ENCODE measurements around the gene SEC24D. TPM values are rescaled to one million over a fixed set of nuclear protein-coding genes. Genes with fewer than 3 reads are reported as not detected.

The SEC24D gene
- total RNA-seq, 3 donors from 2014 or later: 24.5 to 63.6 (median 50.8) TPM

DNA sequence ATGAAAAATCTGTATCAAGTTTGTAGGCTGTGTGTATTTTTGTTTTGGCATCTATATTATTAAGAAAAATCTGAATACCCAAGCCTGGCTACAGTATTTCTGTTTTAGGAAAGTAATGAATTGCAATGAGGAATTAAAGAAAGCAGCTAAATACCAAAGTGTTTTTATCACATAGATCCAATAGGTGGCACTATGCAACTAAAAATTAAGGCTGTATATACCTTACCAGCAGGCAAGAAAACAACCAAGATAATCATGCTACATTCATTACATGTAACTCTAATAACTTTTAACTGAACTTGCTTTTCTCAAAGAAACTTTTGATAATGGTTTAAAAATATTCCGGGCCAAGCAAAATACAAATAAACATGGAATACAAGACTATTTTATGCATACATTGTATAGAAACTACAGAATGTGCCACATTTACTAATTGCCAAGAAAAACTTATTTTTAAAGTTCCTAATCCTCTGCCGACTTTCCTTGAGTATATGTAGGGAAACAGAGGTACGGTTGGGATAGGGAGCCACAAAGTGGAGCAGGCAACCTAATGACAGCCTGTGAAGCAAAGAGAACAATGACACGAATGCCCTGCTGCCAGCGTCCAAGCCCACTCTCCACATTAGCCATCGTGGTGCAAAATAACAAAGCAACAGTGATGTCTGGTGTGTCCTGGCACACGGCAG is 63.7 kb downstream of the SEC24D start:
- no peak for DNase-seq (ENCODE audit: low spot score in 2 of 2)
- H3K27me3 ChIP-seq: no peaks in the 10 kb centered on the region
- H3K36me3 ChIP-seq: no peaks in the 10 kb centered on the region
- H3K9me3 ChIP-seq: no peaks in the 10 kb centered on the region
- intact Hi-C loops (cut with DNase I; ENCODE audit: low total_unique reads): no loop called here
- H3K4me3 ChIP-seq: peak overlapping the region in 1 of 3 donors; percentile 34
- H3K4me1 ChIP-seq: peaks cover 0 to 6% of the 10 kb centered on the region in 2 donors
- peak overlapping the region; percentile 54 to 56 for H3K27ac ChIP-seq
- no peak for TF ChIP-seq POLR2A (IDR thresholded peaks at IDR 0.05)
- TF ChIP-seq, protein P1, sequence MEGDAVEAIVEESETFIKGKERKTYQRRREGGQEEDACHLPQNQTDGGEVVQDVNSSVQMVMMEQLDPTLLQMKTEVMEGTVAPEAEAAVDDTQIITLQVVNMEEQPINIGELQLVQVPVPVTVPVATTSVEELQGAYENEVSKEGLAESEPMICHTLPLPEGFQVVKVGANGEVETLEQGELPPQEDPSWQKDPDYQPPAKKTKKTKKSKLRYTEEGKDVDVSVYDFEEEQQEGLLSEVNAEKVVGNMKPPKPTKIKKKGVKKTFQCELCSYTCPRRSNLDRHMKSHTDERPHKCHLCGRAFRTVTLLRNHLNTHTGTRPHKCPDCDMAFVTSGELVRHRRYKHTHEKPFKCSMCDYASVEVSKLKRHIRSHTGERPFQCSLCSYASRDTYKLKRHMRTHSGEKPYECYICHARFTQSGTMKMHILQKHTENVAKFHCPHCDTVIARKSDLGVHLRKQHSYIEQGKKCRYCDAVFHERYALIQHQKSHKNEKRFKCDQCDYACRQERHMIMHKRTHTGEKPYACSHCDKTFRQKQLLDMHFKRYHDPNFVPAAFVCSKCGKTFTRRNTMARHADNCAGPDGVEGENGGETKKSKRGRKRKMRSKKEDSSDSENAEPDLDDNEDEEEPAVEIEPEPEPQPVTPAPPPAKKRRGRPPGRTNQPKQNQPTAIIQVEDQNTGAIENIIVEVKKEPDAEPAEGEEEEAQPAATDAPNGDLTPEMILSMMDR (IDR thresholded peaks at IDR 0.05): peak; percentile 31 to 69 (median 69)

DNA sequence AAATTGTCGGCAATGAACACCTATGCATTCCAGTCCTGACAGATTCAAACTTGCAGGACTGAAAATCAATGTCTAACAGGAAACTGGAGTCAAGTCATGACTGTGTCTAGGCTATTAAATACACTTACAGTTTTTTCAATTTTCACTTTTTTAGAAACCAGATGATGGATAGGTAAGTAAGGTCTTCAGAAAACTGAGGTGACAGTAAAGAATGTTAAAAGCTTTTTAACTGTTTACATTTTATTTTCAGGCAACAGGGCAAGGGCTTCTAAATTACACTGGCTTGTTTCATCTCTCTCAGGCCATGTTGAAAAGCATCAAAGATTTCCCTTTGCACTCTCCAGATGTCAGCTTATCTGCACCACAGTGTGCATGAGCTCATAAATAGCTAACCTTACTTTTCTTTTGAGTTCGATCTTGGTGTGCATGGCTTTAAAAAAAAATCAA is 65.2 kb downstream of the SEC24D start:
- Histone ChIP-seq H3K4me1 (peaks cover 0 to 7% of the 10 kb centered on the region in 2 donors), H3K4me3 (no peak overlapping the region), H3K36me3 (no peaks in the 10 kb centered on the region), H3K9me3 (no peaks in the 10 kb centered on the region), H3K27me3 (no peaks in the 10 kb centered on the region), H3K27ac (peak overlapping the region; percentile 1 to 56)
- DNase-seq (ENCODE audit: low spot score in 2 of 2): no peak
- intact Hi-C loops (cut with DNase I; ENCODE audit: low total_unique reads): no loop called here
- no peak for TF ChIP-seq POLR2AphosphoS5 (IDR thresholded peaks at IDR 0.05)
- TF ChIP-seq, protein P1 (IDR thresholded peaks at IDR 0.05): no peak
- no peak for TF ChIP-seq POLR2A (IDR thresholded peaks at IDR 0.05)

DNA sequence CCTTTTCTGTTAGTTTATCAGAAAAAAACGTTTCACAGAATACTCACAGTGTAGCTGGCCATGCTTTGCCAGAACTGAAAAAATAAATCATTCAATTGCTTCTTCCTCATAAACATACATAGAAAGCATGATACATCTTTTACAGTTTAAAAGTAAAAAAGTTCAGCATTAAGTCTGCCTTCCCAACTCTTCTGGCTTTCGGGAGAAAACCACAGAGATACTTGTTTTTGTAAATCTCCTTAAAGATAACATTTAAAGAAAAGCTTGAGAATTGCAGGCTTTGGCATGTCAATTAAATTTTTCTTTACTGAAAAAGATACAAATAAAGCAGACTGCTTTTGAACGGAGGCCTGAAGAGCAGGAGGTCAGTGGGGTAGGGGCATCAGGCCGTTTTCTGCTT is 66.8 kb downstream of the SEC24D start:
- no peak for TF ChIP-seq POLR2A (IDR thresholded peaks at IDR 0.05)
- no peaks in the 10 kb centered on the region for H3K27me3 ChIP-seq
- H3K9me3 ChIP-seq: no peaks in the 10 kb centered on the region
- H3K4me1 ChIP-seq: peaks cover 0 to 10% of the 10 kb centered on the region in 2 donors
- H3K4me3 ChIP-seq: no peak overlapping the region
- no peak for DNase-seq (ENCODE audit: low spot score in 2 of 2)
- no peaks in the 10 kb centered on the region for H3K36me3 ChIP-seq
- peak overlapping the region; percentile 49 to 56 for H3K27ac ChIP-seq
- intact Hi-C loops (cut with DNase I; ENCODE audit: low total_unique reads): no loop called here

DNA sequence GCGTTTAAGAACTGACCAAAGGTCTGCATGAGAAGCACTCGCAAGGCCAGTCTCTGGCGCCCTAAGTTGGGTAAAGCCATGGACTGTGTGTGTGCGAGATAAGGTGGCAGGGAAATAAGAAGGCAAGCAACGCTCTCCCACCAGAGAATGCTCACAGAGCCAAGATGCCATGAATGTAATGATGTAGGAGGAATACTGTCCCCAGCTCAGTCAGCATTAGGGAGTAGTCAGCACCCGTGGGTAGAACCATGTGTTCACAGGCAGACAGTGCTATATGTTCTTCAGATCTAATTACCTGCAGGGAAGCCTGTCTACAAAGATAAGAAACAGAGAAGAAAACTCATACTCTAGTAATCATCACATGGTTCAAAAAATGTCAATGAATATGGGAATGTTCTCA is 68.8 kb downstream of the SEC24D start:
- intact Hi-C loops (cut with DNase I; ENCODE audit: low total_unique reads): no loop called here
- Histone ChIP-seq H3K36me3 (no peaks in the 10 kb centered on the region), H3K4me3 (no peak overlapping the region), H3K27ac (peak overlapping the region; percentile 59 to 73), H3K27me3 (no peaks in the 10 kb centered on the region), H3K4me1 (peaks cover 0 to 6% of the 10 kb centered on the region in 2 donors), H3K9me3 (no peaks in the 10 kb centered on the region)
- TF ChIP-seq POLR2A (IDR thresholded peaks at IDR 0.05): no peak
- TF ChIP-seq POLR2AphosphoS5 (IDR thresholded peaks at IDR 0.05): no peak
- TF ChIP-seq, protein P1 (IDR thresholded peaks at IDR 0.05): no peak
- no peak for DNase-seq (ENCODE audit: low spot score in 2 of 2)

DNA sequence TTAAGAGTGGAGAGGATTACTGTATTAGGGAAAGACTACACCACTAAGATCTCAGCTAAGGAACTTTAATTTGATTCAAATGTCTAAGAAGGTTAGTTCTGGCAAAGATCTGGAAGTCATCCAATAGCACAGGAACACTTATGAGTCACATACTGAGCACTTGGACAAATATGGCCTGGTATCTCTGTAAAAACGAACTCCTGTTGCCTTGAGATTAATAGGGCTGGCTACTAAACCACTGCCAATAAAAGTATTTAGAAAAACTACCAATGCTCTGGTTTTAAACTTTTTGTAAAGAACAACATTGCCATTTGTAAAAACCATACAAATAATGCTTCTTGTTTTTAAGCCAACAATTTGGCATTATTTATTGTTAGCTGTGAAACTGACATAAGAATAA is 70.5 kb downstream of the SEC24D start:
- Histone ChIP-seq H3K4me1 (peaks cover 0 to 7% of the 10 kb centered on the region in 2 donors), H3K4me3 (no peak overlapping the region), H3K27ac (peak overlapping the region; percentile 73 to 74), H3K27me3 (no peaks in the 10 kb centered on the region), H3K9me3 (no peaks in the 10 kb centered on the region), H3K36me3 (no peaks in the 10 kb centered on the region)
- DNase-seq (ENCODE audit: low spot score in 2 of 2): no peak
- TF ChIP-seq, protein P1 (IDR thresholded peaks at IDR 0.05): no peak
- peak in 1 of 3 donors; percentile 38 for TF ChIP-seq POLR2AphosphoS5 (IDR thresholded peaks at IDR 0.05)
- intact Hi-C loops (cut with DNase I; ENCODE audit: low total_unique reads): no loop called here

Data from breast epithelium (tissue), 4 donors.